Measurements from ENCODE around the gene GC.

- no peak for TF ChIP-seq CTCF (IDR thresholded peaks at IDR 0.05)
- no peak for TF ChIP-seq POLR2A (IDR thresholded peaks at IDR 0.05)
These were observed 54.0 kb downstream of the GC start for GRCh38 chr4:71729856-71730255.
